Retinal pigment epithelial cell (primary cell): ENCODE results near the gene TUBA3E.
"Not testable (repeated sequence)": the region's sequence is repeated elsewhere in the genome, so short reads cannot be mapped to it uniquely, and the experiment has no call there.

Source experiments
- DNase-seq: peaks from one replicate; pipeline ENCODE4 v3.0.0-alpha.2; 2010; ENCODE audit warnings: low read depth
- H3K4me3 ChIP-seq: 2 replicates; pipeline ENCODE4 v1.5.1; 2011; ENCODE audit warnings: mild to moderate bottlenecking, low read length, control low read depth, moderate library complexity
- CTCF ChIP-seq: conservative IDR thresholded peaks from 2 replicates; pipeline ENCODE4 v1.5.1; 2011; ENCODE audit warnings: low read depth, low read length, control low read depth, inconsistent platforms

TUBA3E gene

GRCh38 chr2:130187268-130187667 is 11.0 kb downstream of the TUBA3E start:
- DNase-seq: no peak
- no peak overlapping the region for H3K4me3 ChIP-seq
- no peak for TF ChIP-seq CTCF

GRCh38 chr2:130186391-130186790 is 11.8 kb downstream of the TUBA3E start:
- no peak for DNase-seq
- no peak overlapping the region for H3K4me3 ChIP-seq
- no peak for TF ChIP-seq CTCF

- H3K4me3 ChIP-seq: no peak overlapping the region
- TF ChIP-seq CTCF: no peak
- DNase-seq: no peak
Observed at GRCh38 chr2:130185896-130186295, 12.3 kb downstream of the TUBA3E start.

DNA sequence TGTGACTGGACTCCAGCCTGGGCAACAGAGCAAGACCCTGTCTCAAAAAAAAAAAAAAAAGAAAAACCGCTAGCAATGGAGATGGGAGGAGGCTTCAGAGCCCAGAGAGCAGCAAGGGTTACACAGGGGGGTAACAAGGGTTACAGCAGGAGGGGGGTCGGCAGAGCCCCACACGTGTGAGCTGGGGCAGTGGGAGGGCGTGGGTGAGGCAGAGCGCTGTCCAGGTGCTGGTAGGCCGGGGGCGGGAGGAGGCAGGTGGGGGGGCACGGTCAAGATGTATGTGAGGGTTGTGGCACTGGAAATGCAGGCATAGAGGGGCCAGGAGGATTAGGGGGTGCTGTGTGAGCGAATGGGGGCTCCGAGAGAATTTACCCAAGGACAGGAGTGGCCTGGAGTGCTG is 12.8 kb downstream of the TUBA3E start:
- TF ChIP-seq CTCF: no peak
- no peak for DNase-seq
- H3K4me3 ChIP-seq: no peak overlapping the region

GRCh38 chr2:130183512-130184373 is 14.5 kb downstream of the TUBA3E start:
- H3K4me3 ChIP-seq: peak overlapping the region; percentile 53
- DNase-seq: peak; percentile 27

GRCh38 chr2:130182826-130183511 is 15.3 kb downstream of the TUBA3E start:
- not testable (repeated sequence) for DNase-seq

More at GRCh38 chr2:130183512-130184373, 14.5 kb downstream of the TUBA3E start:
- TF ChIP-seq CTCF: no peak

DNA sequence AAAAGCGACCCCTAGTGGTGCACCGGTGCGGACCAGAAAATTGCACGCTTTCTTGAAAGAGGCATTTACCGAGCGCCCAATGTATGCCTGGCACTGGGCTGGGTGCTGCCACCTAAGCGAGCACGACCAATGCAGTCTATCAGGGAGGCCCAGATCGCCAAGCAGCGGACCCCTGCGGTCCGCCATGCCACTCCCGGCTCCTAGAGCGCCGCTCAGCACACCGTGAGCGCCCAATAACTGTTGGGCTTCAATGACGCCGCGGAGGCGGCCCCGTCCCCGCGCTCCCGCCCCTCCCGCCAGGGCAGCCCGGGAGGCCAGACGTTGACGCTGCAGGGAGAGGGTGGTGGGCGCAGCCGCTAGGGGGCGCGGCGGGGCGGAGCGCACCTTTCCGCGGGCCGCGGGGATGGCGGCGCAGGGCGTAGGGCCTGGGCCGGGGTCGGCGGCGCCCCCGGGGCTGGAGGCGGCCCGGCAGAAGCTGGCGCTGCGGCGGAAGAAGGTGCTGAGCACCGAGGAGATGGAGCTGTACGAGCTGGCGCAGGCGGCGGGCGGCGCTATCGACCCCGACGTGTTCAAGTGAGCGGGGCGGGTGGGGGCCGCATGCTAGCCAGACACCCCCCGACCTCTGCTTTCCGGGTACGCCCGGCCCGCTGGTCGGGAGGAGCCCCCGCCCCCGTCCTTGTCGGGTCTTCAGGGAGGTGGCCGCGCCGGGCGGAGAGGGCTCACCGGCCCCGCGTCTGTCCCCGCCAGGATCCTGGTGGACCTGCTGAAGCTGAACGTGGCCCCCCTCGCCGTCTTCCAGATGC is 16.2 kb downstream of the TUBA3E start, which contains the start of gene MZT2B:
TSS of gene MZT2B (plus strand) at position 383 of the 803 bp plus-strand sequence. CDS start at position 404, 21 bp downstream.
- peak; percentile 62 for TF ChIP-seq CTCF
- peak; percentile 36 for DNase-seq

More at GRCh38 chr2:130182826-130183511, 15.3 kb downstream of the TUBA3E start:
- peak overlapping the region; percentile 53 for H3K4me3 ChIP-seq

More for the DNA sequence above, 16.2 kb downstream of the TUBA3E start, which contains the start of gene MZT2B:
- peak within 1 kb of the TSS; percentile 87 for H3K4me3 ChIP-seq
